Stimulated activated CD4-positive, alpha-beta T cell treated with anti-CD3 and anti-CD28 coated beads, TNF-alpha, amount 100 ng/mL, for 1 hour (primary cell): Measurements from ENCODE around the gene DCAF7.

Source experiments
- DNase-seq, 3 donors: peaks; one replicate each; pipeline ENCODE4 v3.0.0-alpha.2; 2020; ENCODE audit warnings: low read depth in 3 of 3, low spot score in 1 of 3

Gene DCAF7

DNA sequence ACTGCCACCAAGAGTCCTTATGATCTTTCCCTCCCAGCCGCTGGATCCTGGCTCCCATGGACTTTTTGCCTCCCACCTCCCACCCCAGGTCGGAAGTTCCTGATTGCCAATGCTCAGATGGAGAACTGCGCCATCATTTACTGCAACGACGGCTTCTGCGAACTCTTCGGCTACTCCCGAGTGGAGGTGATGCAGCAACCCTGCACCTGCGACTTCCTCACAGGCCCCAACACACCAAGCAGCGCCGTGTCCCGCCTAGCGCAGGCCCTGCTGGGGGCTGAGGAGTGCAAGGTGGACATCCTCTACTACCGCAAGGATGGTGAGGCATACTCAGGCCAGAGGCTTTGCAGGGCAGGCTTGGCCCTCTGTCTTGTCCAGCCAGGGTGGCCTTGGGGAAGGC is 26.2 kb upstream of the DCAF7 start:
- DNase-seq = no peak

DNA sequence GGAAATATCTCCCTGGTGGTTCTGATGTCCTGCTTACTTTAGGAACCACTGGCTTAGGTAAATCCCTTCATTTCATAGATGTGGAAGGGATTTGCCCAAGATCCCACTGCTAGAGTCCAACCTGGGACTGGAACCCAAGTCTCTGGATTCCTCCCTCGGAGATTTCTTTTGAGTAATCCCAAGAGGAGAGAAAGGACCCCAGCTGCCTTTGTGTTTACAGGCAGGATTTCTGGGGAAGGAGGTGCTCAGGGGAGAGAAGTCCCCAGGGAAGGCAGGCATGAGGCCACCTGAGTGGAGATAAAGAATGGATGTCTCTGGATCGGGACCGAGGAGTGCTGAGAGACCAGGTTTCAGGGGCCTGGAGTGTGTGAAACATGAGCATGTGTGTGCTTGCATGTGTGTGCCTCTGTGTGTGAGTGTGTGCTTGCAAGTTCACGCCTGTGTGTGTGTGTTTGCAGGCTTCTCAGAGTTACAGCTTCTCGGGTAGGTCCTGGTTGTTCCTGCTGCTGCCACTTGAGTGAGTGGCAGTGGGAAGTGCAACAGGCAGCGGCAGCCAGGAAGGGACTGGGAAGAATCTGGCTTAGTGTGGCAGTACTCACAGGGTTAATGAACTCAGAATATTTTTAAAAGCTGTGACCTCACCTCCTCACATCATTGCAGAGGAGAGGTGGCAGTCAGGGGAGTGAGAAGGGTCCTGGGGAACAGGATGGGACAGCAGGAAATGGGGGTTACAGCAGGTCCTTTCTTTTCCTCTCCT is 24.9 kb upstream of the DCAF7 start:
- DNase-seq = no peak

DNA sequence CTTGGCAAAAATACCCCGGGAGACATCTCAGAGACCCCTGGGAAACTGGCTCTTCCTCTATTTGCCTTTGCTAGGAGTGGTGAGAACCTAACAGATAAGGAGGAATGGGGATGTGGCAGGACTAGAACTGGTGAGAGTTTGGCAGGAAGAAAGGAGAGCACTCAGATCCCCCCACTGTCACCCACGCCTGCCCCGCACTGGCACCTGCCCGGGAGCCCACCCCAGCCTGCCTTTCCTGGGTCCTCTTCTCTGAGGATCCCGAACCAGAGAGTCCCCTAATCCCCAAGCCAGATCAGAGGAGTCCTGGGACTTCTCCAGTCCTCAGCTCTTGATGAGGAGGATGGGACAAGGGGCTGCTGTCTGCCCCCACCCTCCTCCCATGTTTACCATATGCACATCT is 23.4 kb upstream of the DCAF7 start:
- DNase-seq = no peak

DNA sequence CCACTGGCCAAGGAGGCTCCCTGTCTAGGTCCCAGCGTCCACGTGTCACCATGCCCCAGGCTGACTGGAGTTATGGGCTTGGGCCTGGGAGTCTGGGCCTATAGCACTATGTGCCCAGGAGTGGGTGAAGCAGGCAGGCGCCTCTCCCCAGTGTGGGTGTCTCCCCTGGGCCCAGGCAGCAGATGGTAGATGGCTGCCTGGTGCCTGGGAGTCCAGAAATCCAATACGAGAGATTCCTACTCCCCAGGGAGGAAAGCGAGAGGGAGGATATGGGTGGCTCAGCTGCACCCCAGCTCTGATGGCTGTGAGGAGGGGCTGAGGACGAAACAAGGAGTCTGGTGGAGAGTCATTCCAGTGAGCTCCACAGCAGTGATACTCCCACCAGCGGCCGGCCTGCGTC is 22.1 kb upstream of the DCAF7 start:
- DNase-seq = no peak

DNA sequence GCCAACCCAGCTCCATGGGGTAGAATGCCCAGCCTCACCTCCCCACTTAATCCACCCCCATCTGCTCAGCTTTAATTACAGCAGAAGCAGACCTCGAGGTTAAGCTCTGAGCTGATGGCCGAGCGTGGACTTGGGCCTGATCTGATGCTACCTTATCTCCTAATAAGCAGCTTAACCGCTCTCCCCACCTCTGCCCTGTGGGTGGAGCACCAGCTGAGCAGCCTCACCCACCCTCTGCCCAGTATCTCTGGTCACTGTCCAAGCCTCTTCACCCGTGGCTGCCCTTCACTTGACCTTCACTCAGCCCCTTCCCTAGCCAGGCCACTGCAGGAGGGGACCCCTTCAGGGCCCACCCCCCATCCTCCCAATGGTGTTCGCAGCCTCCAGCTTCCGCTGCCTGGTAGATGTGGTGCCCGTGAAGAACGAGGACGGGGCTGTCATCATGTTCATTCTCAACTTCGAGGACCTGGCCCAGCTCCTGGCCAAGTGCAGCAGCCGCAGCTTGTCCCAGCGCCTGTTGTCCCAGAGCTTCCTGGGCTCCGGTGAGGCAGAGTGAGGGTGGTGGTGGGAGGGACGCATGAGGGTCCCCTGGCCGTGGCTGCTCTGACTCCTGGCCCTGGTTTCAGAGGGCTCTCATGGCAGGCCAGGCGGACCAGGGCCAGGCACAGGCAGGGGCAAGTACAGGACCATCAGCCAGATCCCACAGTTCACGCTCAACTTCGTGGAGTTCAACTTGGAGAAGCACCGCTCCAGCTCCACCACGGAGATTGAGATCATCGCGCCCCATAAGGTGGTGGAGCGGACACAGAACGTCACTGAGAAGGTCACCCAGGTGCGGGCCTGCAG is 20.3 kb upstream of the DCAF7 start:
- DNase-seq = no peak

DNA sequence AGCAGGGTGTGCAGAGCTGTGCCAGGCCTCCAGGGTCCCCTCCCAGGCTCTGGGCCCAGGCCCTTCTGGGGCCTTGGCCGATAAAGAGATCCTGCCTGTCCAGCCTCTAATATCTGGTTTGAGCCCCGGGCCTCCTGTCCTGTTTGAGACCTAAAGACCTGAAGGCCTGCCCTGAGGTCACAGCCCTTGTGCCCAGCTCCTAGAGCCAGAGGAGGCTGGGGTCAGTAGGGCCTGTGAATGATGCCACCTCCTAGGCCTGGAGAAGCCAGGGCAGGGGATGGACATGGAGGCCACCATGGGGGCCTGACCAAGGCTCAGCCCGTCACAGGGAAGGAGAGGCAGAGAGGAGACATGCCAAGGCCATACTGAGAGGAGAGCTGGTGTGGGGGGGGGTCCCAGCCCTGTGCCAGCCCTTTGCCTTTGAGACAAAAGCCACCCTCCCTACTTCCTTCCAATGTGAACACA is 19.7 kb upstream of the DCAF7 start:
- DNase-seq = no peak

DNA sequence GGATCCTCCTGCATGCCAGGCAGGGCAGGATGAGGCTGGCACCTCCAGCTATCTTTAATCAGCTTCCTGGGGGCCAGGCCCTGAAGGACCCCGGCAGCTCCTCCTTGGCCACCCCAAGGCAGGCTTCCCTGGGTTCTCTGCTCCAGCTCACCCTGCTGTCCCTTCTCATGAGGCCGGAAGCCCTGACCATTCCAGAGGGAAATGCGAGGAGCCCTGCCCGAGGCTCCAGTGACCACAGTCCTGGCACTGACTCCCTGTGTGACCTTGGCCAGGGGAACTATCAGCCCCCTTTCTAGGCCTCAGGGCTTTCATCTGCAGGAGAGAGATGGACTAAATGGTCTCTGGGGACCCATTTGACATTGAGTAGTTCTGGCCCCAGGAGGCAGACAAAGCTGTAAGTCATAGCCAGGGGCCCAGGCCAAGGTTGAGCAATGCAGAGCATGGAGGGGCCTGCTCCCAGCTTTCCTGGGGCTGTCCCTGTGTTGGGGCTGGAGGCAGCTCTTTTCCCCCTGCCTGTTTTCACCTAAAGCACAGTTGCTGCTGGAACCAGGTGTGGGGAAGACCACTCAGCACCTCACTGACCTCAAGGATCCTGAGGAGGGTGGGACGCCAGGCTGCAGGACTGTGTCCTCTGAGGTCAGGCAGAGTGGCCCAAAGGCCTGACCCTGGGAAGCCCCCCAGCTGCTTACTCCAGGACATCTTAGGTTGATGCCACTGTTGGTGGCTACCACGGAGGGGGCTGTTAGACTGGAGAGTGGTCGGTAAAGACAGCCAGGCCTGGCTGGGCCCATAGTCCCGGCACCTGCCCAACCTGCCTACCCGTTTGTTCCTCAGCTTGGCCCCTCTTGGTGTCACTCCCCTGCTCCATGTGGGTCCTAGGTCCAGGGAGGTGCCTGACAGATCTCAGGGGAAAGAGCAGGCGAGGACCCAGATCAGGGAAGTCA is 19.0 kb upstream of the DCAF7 start:
- DNase-seq = no peak

DNA sequence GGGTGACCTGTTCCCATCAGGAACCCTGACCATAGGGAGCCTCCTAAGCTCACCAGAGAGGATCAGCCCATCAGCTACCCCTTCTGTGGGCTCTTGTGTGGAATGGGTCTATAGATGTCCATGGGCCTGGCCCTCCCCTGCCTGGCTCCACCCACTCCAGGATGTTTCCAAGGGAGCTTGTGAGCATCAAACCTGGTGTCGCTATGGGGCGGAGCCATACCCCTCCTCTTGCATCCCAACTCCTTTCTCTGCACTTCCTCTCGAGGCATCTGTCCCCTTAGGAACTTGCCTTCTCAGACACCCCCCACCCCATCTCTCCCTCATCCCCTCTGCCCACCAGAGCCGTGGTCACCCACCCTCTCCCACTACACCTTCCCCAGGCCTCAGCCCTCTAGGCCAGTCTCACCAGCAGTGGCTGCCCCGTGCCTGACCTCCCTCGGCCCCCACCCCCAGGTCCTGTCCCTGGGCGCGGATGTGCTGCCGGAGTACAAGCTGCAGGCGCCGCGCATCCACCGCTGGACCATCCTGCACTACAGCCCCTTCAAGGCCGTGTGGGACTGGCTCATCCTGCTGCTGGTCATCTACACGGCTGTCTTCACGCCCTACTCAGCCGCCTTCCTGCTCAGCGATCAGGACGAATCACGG is 16.7 kb upstream of the DCAF7 start:
- DNase-seq = no peak

DNA sequence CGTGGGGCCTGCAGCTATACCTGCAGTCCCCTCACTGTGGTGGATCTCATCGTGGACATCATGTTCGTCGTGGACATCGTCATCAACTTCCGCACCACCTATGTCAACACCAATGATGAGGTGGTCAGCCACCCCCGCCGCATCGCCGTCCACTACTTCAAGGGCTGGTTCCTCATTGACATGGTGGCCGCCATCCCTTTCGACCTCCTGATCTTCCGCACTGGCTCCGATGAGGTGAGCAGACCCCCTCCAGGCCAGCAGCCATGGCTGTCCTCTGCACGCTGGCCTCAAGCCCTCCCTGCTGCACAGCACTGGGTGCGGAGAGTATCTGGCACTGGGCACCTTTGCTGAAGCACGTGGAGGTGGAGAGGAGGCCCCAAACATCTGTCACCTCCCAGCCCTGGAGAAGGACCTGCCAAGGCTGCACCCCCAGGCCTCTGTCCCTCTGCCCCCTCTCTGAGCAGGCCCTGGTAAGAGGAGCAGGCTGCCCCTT is 16.2 kb upstream of the DCAF7 start:
- no peak for DNase-seq

DNA sequence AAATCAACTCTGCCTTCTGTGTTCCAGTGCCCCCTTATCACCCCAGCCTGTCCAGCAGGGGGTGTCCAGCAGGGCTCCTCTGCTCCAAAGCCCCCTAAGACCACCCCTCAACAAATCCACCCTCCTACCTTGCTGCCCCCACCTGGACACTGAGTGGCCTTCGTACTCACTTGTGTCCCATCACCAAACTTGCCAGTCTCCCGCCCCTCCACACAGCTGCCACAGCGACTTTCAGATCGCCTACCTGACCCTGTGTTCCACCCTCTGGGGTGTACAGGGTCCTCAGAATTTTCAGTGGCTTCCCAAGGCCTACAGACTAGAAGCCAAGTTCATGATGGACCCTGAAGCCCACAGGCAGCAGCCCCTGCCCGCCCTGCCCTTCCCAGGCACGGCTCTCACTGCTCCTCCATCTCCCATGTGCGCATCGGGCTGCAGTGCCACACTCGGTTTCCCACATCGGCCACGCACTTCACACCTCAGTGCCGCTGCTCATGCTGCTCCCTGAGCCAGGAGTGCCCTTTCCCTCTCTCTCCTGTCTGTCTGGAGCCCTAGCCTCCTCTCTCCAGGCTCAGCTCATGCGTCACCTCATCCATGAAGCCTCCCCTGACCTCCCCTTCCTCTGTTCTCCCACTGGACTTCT is 15.3 kb upstream of the DCAF7 start:
- DNase-seq = no peak

DNA sequence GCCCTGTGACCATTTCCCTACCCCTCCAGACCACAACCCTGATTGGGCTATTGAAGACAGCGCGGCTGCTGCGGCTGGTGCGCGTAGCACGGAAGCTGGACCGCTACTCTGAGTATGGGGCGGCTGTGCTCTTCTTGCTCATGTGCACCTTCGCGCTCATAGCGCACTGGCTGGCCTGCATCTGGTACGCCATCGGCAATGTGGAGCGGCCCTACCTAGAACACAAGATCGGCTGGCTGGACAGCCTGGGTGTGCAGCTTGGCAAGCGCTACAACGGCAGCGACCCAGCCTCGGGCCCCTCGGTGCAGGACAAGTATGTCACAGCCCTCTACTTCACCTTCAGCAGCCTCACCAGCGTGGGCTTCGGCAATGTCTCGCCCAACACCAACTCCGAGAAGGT is 14.6 kb upstream of the DCAF7 start:
- DNase-seq = no peak

DNA sequence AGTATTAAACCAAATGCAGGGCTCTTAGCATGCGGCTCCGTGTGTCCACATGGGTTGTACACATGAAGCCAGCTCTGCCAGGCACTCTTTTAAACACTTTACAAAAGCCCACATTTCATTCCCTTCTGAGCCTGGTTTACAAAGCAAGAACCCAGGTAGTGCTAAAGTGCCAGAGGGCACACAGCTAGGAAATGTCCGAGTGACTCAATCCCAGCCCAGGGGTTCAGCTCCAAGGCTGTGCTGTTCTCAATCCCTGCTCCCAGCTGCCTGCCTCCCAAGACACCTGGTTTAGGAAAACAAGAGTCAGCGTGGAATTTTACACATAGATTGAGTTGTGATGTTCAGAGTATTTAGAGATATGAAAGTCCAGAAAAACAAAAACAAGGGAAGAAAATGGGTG is 13.3 kb upstream of the DCAF7 start:
- DNase-seq = no peak

DNA sequence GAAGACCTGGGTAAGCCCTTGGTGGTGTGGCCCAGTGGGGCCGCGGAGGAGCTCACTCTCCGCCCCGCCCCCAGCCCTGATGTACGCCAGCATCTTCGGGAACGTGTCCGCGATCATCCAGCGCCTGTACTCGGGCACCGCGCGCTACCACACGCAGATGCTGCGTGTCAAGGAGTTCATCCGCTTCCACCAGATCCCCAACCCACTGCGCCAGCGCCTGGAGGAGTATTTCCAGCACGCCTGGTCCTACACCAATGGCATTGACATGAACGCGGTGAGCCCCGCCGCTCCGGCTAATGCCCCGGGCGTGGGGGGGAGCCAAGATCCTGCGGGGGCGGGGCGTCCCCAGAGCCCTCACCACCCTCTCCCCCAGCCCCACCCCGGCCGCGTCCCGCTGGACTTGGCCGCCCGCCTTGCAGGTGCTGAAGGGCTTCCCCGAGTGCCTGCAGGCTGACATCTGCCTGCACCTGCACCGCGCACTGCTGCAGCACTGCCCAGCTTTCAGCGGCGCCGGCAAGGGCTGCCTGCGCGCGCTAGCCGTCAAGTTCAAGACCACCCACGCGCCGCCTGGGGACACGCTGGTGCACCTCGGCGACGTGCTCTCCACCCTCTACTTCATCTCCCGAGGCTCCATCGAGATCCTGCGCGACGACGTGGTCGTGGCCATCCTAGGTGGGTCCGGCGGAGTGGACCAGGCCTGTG is 12.1 kb upstream of the DCAF7 start:
- DNase-seq = no peak

DNA sequence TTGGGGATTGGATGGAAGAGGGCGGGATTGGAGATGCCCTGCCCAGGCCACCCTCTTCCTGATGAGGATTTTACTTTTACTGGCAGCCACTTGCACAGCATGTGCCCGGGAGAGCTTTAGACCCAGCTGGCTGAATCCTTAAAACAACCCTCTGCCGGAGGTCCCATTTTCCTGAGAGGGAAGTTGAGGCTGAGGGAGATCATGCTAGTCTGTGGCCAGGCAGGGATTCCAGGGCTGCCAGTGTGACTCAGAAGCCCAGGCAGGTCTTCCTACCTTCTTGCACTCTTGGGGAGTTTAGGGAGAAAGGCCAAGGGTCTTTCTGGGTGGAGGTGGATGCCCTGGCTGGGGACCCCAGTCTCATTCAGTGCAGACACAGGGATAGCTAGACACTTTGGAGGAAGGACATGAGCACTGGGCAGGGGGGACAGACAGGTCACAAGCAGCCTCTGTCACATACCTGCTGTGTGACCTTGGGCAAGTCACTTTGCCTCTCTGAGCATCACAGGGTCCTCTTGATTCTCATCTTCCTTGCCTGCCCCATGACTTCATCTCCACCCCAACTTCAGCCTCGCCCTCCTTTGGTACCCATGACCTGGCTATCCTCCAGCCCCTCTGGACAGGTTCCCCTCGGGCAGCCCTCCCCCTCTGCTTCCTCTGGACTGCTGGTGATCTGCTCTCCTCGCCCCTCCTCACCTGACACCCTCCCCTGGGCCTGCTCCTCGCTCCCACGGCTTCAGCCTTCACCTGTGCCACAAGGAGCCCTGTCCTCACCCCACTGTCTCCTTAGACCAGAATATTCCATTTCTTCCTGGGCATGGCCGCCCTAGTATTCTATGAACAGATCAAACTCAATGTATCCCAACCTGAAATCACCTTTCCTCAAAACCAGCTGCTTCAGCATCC is 11.3 kb upstream of the DCAF7 start:
- no peak for DNase-seq

DNA sequence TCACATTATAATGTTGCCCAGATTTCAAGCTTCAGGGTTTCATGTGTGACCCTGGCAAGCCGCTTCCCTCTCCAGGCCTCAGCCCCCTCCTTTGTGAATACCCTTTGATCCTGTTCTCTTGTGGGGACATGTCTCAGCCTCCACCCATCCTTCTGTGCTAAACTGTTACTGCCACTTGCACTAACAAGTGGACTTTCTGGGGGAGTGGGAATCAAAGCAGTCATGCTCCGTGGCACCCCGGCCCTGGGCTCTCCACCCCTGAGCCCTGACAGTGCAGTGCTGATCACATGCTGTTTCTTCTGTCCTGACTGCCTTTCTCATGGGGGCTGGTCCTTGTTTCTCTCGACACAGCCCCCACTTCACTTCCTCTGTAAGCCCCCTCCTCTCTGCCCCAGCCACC is 9.7 kb upstream of the DCAF7 start:
- DNase-seq = no peak

DNA sequence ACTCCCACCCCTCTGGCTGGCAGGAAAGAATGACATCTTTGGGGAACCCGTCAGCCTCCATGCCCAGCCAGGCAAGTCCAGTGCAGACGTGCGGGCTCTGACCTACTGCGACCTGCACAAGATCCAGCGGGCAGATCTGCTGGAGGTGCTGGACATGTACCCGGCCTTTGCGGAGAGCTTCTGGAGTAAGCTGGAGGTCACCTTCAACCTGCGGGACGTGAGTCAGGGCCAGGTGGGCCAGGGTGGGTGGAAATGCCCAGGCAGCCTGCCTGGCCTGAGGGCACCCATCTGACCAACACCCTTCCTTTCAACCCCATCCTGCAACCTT is 8.1 kb upstream of the DCAF7 start:
- DNase-seq = no peak

DNA sequence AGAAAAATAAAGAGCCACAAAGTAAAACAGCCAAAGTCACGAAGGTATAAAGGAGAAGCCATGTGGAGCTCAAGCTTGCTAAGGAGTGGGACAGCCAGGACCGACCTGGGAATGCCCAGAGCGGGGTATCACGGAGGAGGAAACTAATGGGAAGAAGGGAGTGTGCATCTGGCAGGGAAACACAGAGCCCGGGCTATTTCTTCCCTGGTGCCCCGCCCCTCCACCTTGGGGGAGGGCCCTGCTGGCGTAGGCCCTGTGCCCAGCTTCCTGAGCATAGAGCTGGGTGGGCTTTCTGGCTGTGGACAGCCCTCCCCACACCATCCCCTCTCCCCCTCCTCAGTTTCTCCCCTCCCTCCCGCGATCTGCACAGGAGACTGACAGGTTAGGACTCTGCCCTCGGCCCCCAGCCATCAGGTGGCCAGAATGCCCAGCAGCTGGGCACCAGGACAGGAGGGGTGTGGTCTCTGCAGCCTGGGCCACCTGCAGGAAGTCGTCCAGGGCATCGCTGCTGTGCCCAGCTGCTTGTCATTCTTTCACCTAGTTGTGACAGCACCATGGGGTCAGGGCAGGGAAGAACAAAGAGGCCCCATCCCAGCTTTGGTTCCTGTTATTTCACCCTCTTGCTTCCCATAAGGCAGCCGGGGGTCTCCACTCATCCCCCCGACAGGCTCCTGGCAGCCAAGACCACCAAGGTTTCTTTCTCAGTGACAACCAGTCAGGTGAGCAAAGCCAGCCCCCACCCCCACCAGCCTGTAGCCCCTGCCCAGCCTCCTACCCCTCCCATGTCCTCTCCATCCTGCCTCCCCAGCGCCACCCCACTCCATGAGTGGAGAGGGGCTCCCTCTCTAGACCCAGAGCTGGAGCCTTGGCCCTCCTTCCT is 7.1 kb upstream of the DCAF7 start:
- DNase-seq = no peak
